ENCODE data around the gene HLA-DMB. TPM values are rescaled to one million over a fixed set of nuclear protein-coding genes. Genes with fewer than 3 reads are reported as not detected.

Gene HLA-DMB
- total RNA-seq, 1 donor from 2014 or later = 10.3 TPM

- TF ChIP-seq POLR2A (IDR thresholded peaks at IDR 0.05) (no peak), CTCF (IDR thresholded peaks at IDR 0.05) (no peak), POLR2AphosphoS5 (IDR thresholded peaks at IDR 0.05; ENCODE audit: insufficient read depth in 1 of 2, low read depth in 1 of 2) (no peak)
- Histone ChIP-seq H3K9me3 (no peaks in the 10 kb centered on the region), H3K4me3 (no peak overlapping the region), H3K4me1 (peaks cover 31% of the 10 kb centered on the region), H3K27me3 (no peaks in the 10 kb centered on the region), H3K36me3 (peaks cover 0 to 41% of the 10 kb centered on the region in 2 donors), H3K27ac (no peak overlapping the region)
- no peak for DNase-seq (ENCODE audit: extremely low spot score in 2 of 2)
- intact Hi-C loops (cut with DNase I) = loop anchor here (2.0 kb wide), 1 partner anchor 49 kb away; no protein-coding TSS in a partner anchor
Measured at GRCh38 chr6:32983493-32983848, 42.6 kb upstream of the HLA-DMB start.

- H3K4me3 ChIP-seq = no peak overlapping the region
- intact Hi-C loops (cut with DNase I) = loop anchor here (2.0 kb wide), 1 partner anchor 48 kb away; no protein-coding TSS in a partner anchor
- no peaks in the 10 kb centered on the region for H3K9me3 ChIP-seq
- TF ChIP-seq CTCF (IDR thresholded peaks at IDR 0.05) = no peak
- TF ChIP-seq POLR2A (IDR thresholded peaks at IDR 0.05) = no peak
- TF ChIP-seq POLR2AphosphoS5 (IDR thresholded peaks at IDR 0.05; ENCODE audit: insufficient read depth in 1 of 2, low read depth in 1 of 2) = no peak
- H3K4me1 ChIP-seq = peaks cover 37% of the 10 kb centered on the region
- no peaks in the 10 kb centered on the region for H3K27me3 ChIP-seq
- no peak for DNase-seq (ENCODE audit: extremely low spot score in 2 of 2)
- no peak overlapping the region for H3K27ac ChIP-seq
- H3K36me3 ChIP-seq = peaks cover 0 to 47% of the 10 kb centered on the region in 2 donors
Measured at GRCh38 chr6:32982702-32983492, 42.1 kb upstream of the HLA-DMB start.

GRCh38 chr6:32982084-32982701 lies 41.4 kb upstream of the HLA-DMB start:
- Histone ChIP-seq H3K36me3 (peaks cover 0 to 54% of the 10 kb centered on the region in 2 donors), H3K27me3 (no peaks in the 10 kb centered on the region), H3K27ac (no peak overlapping the region), H3K4me1 (peaks cover 44% of the 10 kb centered on the region), H3K4me3 (no peak overlapping the region), H3K9me3 (no peaks in the 10 kb centered on the region)
- intact Hi-C loops (cut with DNase I) = loop anchor here (2.0 kb wide), 1 partner anchor 47 kb away; no protein-coding TSS in a partner anchor
- TF ChIP-seq CTCF (IDR thresholded peaks at IDR 0.05) (no peak), POLR2A (IDR thresholded peaks at IDR 0.05) (no peak), POLR2AphosphoS5 (IDR thresholded peaks at IDR 0.05; ENCODE audit: insufficient read depth in 1 of 2, low read depth in 1 of 2) (no peak)
- DNase-seq (ENCODE audit: extremely low spot score in 2 of 2) = no peak

- peaks cover 60% of the 10 kb centered on the region for H3K4me1 ChIP-seq
- DNase-seq (ENCODE audit: extremely low spot score in 2 of 2) = no peak
- TF ChIP-seq POLR2A (IDR thresholded peaks at IDR 0.05) = no peak
- TF ChIP-seq POLR2AphosphoS5 (IDR thresholded peaks at IDR 0.05; ENCODE audit: insufficient read depth in 1 of 2, low read depth in 1 of 2) = peak in 1 of 2 donors; percentile 18
- no peak overlapping the region for H3K4me3 ChIP-seq
- H3K27ac ChIP-seq = no peak overlapping the region
- no peaks in the 10 kb centered on the region for H3K27me3 ChIP-seq
- intact Hi-C loops (cut with DNase I) = no loop called here
- peaks cover 0 to 70% of the 10 kb centered on the region in 2 donors for H3K36me3 ChIP-seq
- H3K9me3 ChIP-seq = no peaks in the 10 kb centered on the region
Measured at GRCh38 chr6:32980488-32981038, 39.7 kb upstream of the HLA-DMB start.

GRCh38 chr6:32979720-32980487 lies 39.1 kb upstream of the HLA-DMB start:
- Histone ChIP-seq H3K9me3 (no peaks in the 10 kb centered on the region), H3K27me3 (no peaks in the 10 kb centered on the region), H3K27ac (no peak overlapping the region), H3K4me1 (peaks cover 67% of the 10 kb centered on the region), H3K36me3 (peaks cover 0 to 77% of the 10 kb centered on the region in 2 donors), H3K4me3 (no peak overlapping the region)
- intact Hi-C loops (cut with DNase I) = loop anchor here (10.0 kb wide), 1 partner anchor 1005 kb away; the partner anchor contains the start of gene DXO
- DNase-seq (ENCODE audit: extremely low spot score in 2 of 2) = no peak
- TF ChIP-seq CTCF (IDR thresholded peaks at IDR 0.05) (no peak), POLR2AphosphoS5 (IDR thresholded peaks at IDR 0.05; ENCODE audit: insufficient read depth in 1 of 2, low read depth in 1 of 2) (no peak)
